WTC11 (cell line): Measurements from ENCODE around the gene ANKRD50. TPM values are rescaled to one million over a fixed set of nuclear protein-coding genes. Genes with fewer than 3 reads are reported as not detected.

ENCODE experiments used
- ATAC-seq: fragments of 200-7000 bp; cut with Tn5 transposase; 2 replicates; pipeline ENCODE4 v1.10.0; 2021; ENCODE audit warnings: mild to moderate bottlenecking, moderate library complexity
- CTCF ChIA-PET: fragments of 300-600 bp; sonication (Branson Sonifier 250); formaldehyde crosslinking; loops from one replicate; lab custom pipeline; 2021; ENCODE audit warnings: antibody characterized with exemption; lab: Charles Lee
- POLR2A ChIA-PET: fragments of 350-600 bp; sonication (Branson Sonifier 250); formaldehyde crosslinking; loops from one replicate; lab custom pipeline; 2021; ENCODE audit warnings: antibody characterized with exemption; lab: Charles Lee
- DNase-seq: peaks from one replicate; pipeline ENCODE4 v3.0.0; 2021; ENCODE audit warnings: low spot score
- H3K27ac Mint-ChIP-seq: 2 replicates; pipeline ENCODE4 v1.8.0; 2021; ENCODE audit warnings: mixed read lengths
- H3K27me3 Mint-ChIP-seq: 2 replicates; pipeline ENCODE4 v1.8.0; 2021; ENCODE audit warnings: low read depth, mild to moderate bottlenecking, moderate library complexity, mixed read lengths
- H3K36me3 Mint-ChIP-seq: 2 replicates; pipeline ENCODE4 v1.8.0; 2021; ENCODE audit warnings: mixed read lengths
- H3K4me1 Mint-ChIP-seq: 2 replicates; pipeline ENCODE4 v1.8.0; 2022; ENCODE audit warnings: mixed read lengths
- H3K4me3 Mint-ChIP-seq: 2 replicates; pipeline ENCODE4 v1.8.0; 2021; ENCODE audit warnings: mild to moderate bottlenecking, moderate library complexity, mixed read lengths
- H3K9me3 Mint-ChIP-seq: 2 replicates; pipeline ENCODE4 v1.8.0; 2021; ENCODE audit warnings: mixed read lengths
- AFF4 ChIP-seq: sonication (generic); formaldehyde crosslinking; IDR thresholded peaks from 2 replicates; pipeline ENCODE4 v1.8.1; 2023; ENCODE audit warnings: mild to moderate bottlenecking, missing genetic modification reagents, borderline replicate concordance
- ATF6 ChIP-seq: sonication (generic); formaldehyde crosslinking; IDR thresholded peaks from 2 replicates; pipeline ENCODE4 v1.8.1; 2023; ENCODE audit warnings: mild to moderate bottlenecking, missing genetic modification reagents
- ETV6 ChIP-seq: sonication (generic); formaldehyde crosslinking; IDR thresholded peaks from 2 replicates; pipeline ENCODE4 v1.8.1; 2022; ENCODE audit warnings: mild to moderate bottlenecking, missing genetic modification reagents
- IRF1 ChIP-seq: sonication (generic); formaldehyde crosslinking; IDR thresholded peaks from 2 replicates; pipeline ENCODE4 v1.8.0; 2023; ENCODE audit warnings: missing genetic modification reagents
- KAT7 ChIP-seq: sonication (generic); formaldehyde crosslinking; IDR thresholded peaks from 2 replicates; pipeline ENCODE4 v1.8.1; 2023; ENCODE audit warnings: missing genetic modification reagents, mild to moderate bottlenecking, borderline replicate concordance
- STAT6 ChIP-seq: sonication (generic); formaldehyde crosslinking; conservative IDR thresholded peaks from 2 replicates; pipeline ENCODE4 v1.8.1; 2023; ENCODE audit warnings: mild to moderate bottlenecking, low read depth, missing genetic modification reagents, moderate library complexity
- TEAD4 ChIP-seq: sonication (generic); formaldehyde crosslinking; IDR thresholded peaks from 2 replicates; pipeline ENCODE4 v1.8.0; 2022; ENCODE audit warnings: mild to moderate bottlenecking, missing genetic modification reagents
- ZNF423 ChIP-seq: fragments of 250-450 bp; sonication (Bioruptor Pico); IDR thresholded peaks from 2 replicates; pipeline ENCODE4 v2.1.2; 2022; ENCODE audit warnings: mild to moderate bottlenecking, moderate library complexity
- total RNA-seq: library from RNA; stranded (reverse); gene quantifications from 3 replicates; pipeline ENCODE4 v1.2.3, GENCODE V29; 2021
- TF ChIP-seq, protein P1 (sequence below): fragments of 250-450 bp; sonication (Bioruptor Pico); IDR thresholded peaks from 2 replicates; pipeline ENCODE4 v1.9.0; 2021; ENCODE audit warnings: mild to moderate bottlenecking, borderline replicate concordance
- TF ChIP-seq, protein P2 (sequence below): sonication (generic); formaldehyde crosslinking; IDR thresholded peaks from 2 replicates; pipeline ENCODE4 v1.8.1; 2023; ENCODE audit warnings: mild to moderate bottlenecking, missing genetic modification reagents
- TF ChIP-seq, protein P3 (sequence below): sonication (generic); formaldehyde crosslinking; IDR thresholded peaks from 2 replicates; pipeline ENCODE4 v1.8.0; 2022; ENCODE audit warnings: mild to moderate bottlenecking, missing genetic modification reagents
- TF ChIP-seq, protein P4 (sequence below): fragments of 250-450 bp; sonication (Bioruptor Pico); IDR thresholded peaks from 2 replicates; pipeline ENCODE4 v1.9.0; 2021; ENCODE audit warnings: mild to moderate bottlenecking

ANKRD50 gene
- total RNA-seq, 1 experiment from 2014 or later = 18.4 TPM

GRCh38 chr4:124738994-124739393 lies 26.5 kb upstream of the ANKRD50 start (continued):
- TF ChIP-seq, protein P1, sequence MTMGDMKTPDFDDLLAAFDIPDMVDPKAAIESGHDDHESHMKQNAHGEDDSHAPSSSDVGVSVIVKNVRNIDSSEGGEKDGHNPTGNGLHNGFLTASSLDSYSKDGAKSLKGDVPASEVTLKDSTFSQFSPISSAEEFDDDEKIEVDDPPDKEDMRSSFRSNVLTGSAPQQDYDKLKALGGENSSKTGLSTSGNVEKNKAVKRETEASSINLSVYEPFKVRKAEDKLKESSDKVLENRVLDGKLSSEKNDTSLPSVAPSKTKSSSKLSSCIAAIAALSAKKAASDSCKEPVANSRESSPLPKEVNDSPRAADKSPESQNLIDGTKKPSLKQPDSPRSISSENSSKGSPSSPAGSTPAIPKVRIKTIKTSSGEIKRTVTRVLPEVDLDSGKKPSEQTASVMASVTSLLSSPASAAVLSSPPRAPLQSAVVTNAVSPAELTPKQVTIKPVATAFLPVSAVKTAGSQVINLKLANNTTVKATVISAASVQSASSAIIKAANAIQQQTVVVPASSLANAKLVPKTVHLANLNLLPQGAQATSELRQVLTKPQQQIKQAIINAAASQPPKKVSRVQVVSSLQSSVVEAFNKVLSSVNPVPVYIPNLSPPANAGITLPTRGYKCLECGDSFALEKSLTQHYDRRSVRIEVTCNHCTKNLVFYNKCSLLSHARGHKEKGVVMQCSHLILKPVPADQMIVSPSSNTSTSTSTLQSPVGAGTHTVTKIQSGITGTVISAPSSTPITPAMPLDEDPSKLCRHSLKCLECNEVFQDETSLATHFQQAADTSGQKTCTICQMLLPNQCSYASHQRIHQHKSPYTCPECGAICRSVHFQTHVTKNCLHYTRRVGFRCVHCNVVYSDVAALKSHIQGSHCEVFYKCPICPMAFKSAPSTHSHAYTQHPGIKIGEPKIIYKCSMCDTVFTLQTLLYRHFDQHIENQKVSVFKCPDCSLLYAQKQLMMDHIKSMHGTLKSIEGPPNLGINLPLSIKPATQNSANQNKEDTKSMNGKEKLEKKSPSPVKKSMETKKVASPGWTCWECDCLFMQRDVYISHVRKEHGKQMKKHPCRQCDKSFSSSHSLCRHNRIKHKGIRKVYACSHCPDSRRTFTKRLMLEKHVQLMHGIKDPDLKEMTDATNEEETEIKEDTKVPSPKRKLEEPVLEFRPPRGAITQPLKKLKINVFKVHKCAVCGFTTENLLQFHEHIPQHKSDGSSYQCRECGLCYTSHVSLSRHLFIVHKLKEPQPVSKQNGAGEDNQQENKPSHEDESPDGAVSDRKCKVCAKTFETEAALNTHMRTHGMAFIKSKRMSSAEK (CRISPR knock-in tag) = peak; percentile 43

GRCh38 chr4:124737619-124738018 lies 25.1 kb upstream of the ANKRD50 start:
- DNase-seq (no peak), ATAC-seq (no peak)
- no peaks in the 10 kb centered on the region for H3K9me3 Mint-ChIP-seq
- no peak overlapping the region for H3K27ac Mint-ChIP-seq
- POLR2A ChIA-PET = no interaction called here
- CTCF ChIA-PET = no interaction called here
- H3K36me3 Mint-ChIP-seq = no peaks in the 10 kb centered on the region
- H3K4me1 Mint-ChIP-seq = peaks cover 36% of the 10 kb centered on the region
- H3K4me3 Mint-ChIP-seq = no peak overlapping the region
- H3K27me3 Mint-ChIP-seq = no peaks in the 10 kb centered on the region
- TF ChIP-seq IRF1 (CRISPR knock-in tag) (no peak), AFF4 (CRISPR knock-in tag) (no peak), KAT7 (no peak), ETV6 (no peak), STAT6 (CRISPR knock-in tag) (no peak), ATF6 (CRISPR knock-in tag) (no peak), ZNF423 (CRISPR knock-in tag) (no peak), TEAD4 (no peak)
- TF ChIP-seq, protein P2, sequence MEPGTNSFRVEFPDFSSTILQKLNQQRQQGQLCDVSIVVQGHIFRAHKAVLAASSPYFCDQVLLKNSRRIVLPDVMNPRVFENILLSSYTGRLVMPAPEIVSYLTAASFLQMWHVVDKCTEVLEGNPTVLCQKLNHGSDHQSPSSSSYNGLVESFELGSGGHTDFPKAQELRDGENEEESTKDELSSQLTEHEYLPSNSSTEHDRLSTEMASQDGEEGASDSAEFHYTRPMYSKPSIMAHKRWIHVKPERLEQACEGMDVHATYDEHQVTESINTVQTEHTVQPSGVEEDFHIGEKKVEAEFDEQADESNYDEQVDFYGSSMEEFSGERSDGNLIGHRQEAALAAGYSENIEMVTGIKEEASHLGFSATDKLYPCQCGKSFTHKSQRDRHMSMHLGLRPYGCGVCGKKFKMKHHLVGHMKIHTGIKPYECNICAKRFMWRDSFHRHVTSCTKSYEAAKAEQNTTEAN (CRISPR knock-in tag) = no peak
- TF ChIP-seq, protein P3, sequence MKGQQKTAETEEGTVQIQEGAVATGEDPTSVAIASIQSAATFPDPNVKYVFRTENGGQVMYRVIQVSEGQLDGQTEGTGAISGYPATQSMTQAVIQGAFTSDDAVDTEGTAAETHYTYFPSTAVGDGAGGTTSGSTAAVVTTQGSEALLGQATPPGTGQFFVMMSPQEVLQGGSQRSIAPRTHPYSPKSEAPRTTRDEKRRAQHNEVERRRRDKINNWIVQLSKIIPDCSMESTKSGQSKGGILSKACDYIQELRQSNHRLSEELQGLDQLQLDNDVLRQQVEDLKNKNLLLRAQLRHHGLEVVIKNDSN (CRISPR knock-in tag) = no peak
- TF ChIP-seq, protein P1 (CRISPR knock-in tag) = no peak
- TF ChIP-seq, protein P4, sequence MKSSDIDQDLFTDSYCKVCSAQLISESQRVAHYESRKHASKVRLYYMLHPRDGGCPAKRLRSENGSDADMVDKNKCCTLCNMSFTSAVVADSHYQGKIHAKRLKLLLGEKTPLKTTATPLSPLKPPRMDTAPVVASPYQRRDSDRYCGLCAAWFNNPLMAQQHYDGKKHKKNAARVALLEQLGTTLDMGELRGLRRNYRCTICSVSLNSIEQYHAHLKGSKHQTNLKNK (CRISPR knock-in tag) = no peak
